Right atrium auricular region (tissue), 2 donors: ENCODE results near the gene RBM4. TPM values are rescaled to one million over a fixed set of nuclear protein-coding genes. Genes with fewer than 3 reads are reported as not detected.

ENCODE experiments used
- DNase-seq: peaks from one replicate; pipeline ENCODE4 v3.0.0-alpha.2; 2019; ENCODE audit warnings: low spot score
- H3K27ac ChIP-seq, 2 donors: fragments of 200-600 bp; sonication (generic); 1 replicate in 1 of 2; 2 replicates in 1 of 2; pipeline ENCODE4 v1.5.1; 2016 to 2019
- H3K27me3 ChIP-seq, 2 donors: fragments of 200-600 bp; sonication (generic); one replicate each; pipeline versions ENCODE4 v1.5.1 to v1.6.0; 2017 to 2019
- H3K36me3 ChIP-seq: fragments of 200-600 bp; sonication (generic); one replicate; pipeline ENCODE4 v1.5.1; 2016
- H3K4me1 ChIP-seq, 2 donors: fragments of 200-600 bp; sonication (generic); one replicate each; pipeline versions ENCODE4 v1.5.1 to v1.6.0; 2017 to 2019
- H3K4me3 ChIP-seq, 2 donors: fragments of 200-600 bp; sonication (generic); 1 replicate in 1 of 2; 2 replicates in 1 of 2; pipeline ENCODE4 v1.5.1; 2017 to 2019; ENCODE audit warnings: mild to moderate bottlenecking in 1 of 2, moderate library complexity in 1 of 2
- H3K9me3 ChIP-seq, 2 donors: fragments of 200-600 bp; sonication (generic); one replicate each; pipeline ENCODE4 v1.5.1; 2019
- total RNA-seq, 2 donors: library from RNA; depleted of rRNA; stranded (reverse); fragments of >200 nt; gene quantifications; one replicate each; pipeline ENCODE4 v1.1.0, GENCODE V29; 2016
- TF ChIP-seq, protein P1 (sequence below), 2 donors: fragments of 200-600 bp; sonication (generic); IDR thresholded peaks; one replicate each; pipeline ENCODE4 v1.5.1; 2019; ENCODE audit warnings: antibody characterized with exemption in 2 of 2

RBM4 gene
- total RNA-seq, 2 donors from 2014 or later: 51.4 to 53.8 TPM

- no peaks in the 10 kb centered on the region for H3K27me3 ChIP-seq
- DNase-seq: no peak
- no peaks in the 10 kb centered on the region for H3K9me3 ChIP-seq
- peak overlapping the region; percentile 59 to 60 for H3K4me3 ChIP-seq
- H3K4me1 ChIP-seq: peaks cover 0 to 36% of the 10 kb centered on the region in 2 donors
- TF ChIP-seq, protein P1, sequence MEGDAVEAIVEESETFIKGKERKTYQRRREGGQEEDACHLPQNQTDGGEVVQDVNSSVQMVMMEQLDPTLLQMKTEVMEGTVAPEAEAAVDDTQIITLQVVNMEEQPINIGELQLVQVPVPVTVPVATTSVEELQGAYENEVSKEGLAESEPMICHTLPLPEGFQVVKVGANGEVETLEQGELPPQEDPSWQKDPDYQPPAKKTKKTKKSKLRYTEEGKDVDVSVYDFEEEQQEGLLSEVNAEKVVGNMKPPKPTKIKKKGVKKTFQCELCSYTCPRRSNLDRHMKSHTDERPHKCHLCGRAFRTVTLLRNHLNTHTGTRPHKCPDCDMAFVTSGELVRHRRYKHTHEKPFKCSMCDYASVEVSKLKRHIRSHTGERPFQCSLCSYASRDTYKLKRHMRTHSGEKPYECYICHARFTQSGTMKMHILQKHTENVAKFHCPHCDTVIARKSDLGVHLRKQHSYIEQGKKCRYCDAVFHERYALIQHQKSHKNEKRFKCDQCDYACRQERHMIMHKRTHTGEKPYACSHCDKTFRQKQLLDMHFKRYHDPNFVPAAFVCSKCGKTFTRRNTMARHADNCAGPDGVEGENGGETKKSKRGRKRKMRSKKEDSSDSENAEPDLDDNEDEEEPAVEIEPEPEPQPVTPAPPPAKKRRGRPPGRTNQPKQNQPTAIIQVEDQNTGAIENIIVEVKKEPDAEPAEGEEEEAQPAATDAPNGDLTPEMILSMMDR (IDR thresholded peaks at IDR 0.05): no peak
- H3K27ac ChIP-seq: peak overlapping the region; percentile 83 to 84
- H3K36me3 ChIP-seq: no peaks in the 10 kb centered on the region
These were observed 45.2 kb upstream of the RBM4 start for GRCh38 chr11:66593303-66593635.

DNA sequence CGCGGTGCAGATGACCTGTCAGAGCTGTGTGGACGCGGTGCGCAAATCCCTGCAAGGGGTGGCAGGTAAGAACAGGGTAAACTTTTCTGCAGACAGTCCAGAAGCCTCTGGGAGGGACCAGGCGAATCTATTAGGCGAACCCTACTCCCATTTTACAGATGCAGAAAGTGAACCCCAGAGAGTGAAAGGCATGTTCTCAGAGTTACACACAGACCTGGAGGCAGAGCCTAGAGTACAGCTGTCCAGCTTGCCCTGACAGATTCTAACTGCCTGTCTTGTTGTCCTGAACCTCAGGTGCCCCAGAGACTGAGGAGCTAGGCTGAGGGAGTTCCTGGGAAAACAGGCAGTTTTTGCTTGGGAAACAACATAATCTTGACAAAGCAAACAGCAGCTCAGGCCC lies 44.9 kb upstream of the RBM4 start:
- no peaks in the 10 kb centered on the region for H3K36me3 ChIP-seq
- H3K27ac ChIP-seq: peak overlapping the region; percentile 83 to 84
- H3K4me3 ChIP-seq: peak overlapping the region; percentile 59 to 60
- H3K27me3 ChIP-seq: no peaks in the 10 kb centered on the region
- H3K4me1 ChIP-seq: peaks cover 0 to 36% of the 10 kb centered on the region in 2 donors
- no peaks in the 10 kb centered on the region for H3K9me3 ChIP-seq
- TF ChIP-seq, protein P1 (IDR thresholded peaks at IDR 0.05): no peak
- no peak for DNase-seq

GRCh38 chr11:66595245-66595904 lies 43.1 kb upstream of the RBM4 start:
- Histone ChIP-seq H3K27ac (peak overlapping the region; percentile 56 to 70), H3K27me3 (no peaks in the 10 kb centered on the region), H3K9me3 (no peaks in the 10 kb centered on the region), H3K4me1 (peaks cover 0 to 36% of the 10 kb centered on the region in 2 donors), H3K4me3 (no peak overlapping the region), H3K36me3 (peaks cover 4% of the 10 kb centered on the region)
- DNase-seq: peak; percentile 86
- TF ChIP-seq, protein P1 (IDR thresholded peaks at IDR 0.05): no peak

DNA sequence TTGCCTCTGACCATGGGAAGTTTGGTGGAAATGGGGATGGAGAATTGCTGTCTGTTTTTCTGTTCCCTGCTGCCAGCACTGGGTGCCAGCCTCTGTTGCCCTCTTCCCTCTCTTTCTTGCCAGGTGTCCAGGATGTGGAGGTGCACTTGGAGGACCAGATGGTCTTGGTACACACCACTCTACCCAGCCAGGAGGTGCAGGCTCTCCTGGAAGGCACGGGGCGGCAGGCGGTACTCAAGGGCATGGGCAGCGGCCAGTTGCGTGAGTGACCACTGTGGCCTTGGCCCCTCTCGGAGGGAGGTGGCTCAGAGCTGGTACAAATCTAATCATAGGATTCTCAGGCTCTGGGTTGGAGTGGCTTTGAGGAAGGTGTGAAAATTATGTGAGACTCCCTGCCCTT lies 39.5 kb upstream of the RBM4 start:
- no peaks in the 10 kb centered on the region for H3K27me3 ChIP-seq
- peaks cover 0 to 41% of the 10 kb centered on the region in 2 donors for H3K4me1 ChIP-seq
- H3K36me3 ChIP-seq: peaks cover 4% of the 10 kb centered on the region
- no peaks in the 10 kb centered on the region for H3K9me3 ChIP-seq
- no peak for DNase-seq
- no peak overlapping the region for H3K27ac ChIP-seq
- TF ChIP-seq, protein P1 (IDR thresholded peaks at IDR 0.05): no peak
- H3K4me3 ChIP-seq: no peak overlapping the region

GRCh38 chr11:66600219-66600618 lies 38.3 kb upstream of the RBM4 start:
- H3K36me3 ChIP-seq: peaks cover 6% of the 10 kb centered on the region

More at GRCh38 chr11:66600219-66600618, 38.3 kb upstream of the RBM4 start:
- Histone ChIP-seq H3K9me3 (no peaks in the 10 kb centered on the region), H3K27me3 (no peaks in the 10 kb centered on the region), H3K27ac (no peak overlapping the region), H3K4me1 (peaks cover 0 to 29% of the 10 kb centered on the region in 2 donors), H3K4me3 (no peak overlapping the region)
- TF ChIP-seq, protein P1 (IDR thresholded peaks at IDR 0.05): no peak
- DNase-seq: no peak
